ENCODE data around the gene TSPAN3. TPM values are rescaled to one million over a fixed set of nuclear protein-coding genes. Genes with fewer than 3 reads are reported as not detected.

Gene TSPAN3
- 359 TPM for total RNA-seq
- long read RNA-seq, full-length matches to known transcripts = 728 of 748 reads
- long read RNA-seq, partial matches to known transcripts = 10 of 748 reads
- long read RNA-seq, other reads (novel, unspliced or antisense) = 10 of 748 reads

GRCh38 chr15:77070495-77071304 lies at the start of gene TSPAN3:
Gene TSPAN3, minus strand, starts transcription at chr15:77071109. Its CDS starts 155 bp downstream, at chr15:77070954.
- DNase-seq (peak; percentile 97), ATAC-seq (peak; percentile 95)
- no peak for TF ChIP-seq CTCF (IDR thresholded peaks at IDR 0.05)
- intact Hi-C loops (cut with DNase I) = no loop called here
- H3K4me1 ChIP-seq = peaks cover 37% of the 10 kb centered on the region
- H3K9me3 ChIP-seq = no peaks in the 10 kb centered on the region
- H3K4me3 ChIP-seq = peak within 1 kb of the TSS; percentile 81
- no peaks in the 10 kb centered on the region for H3K27me3 ChIP-seq
- H3K36me3 ChIP-seq = no peaks in the 10 kb centered on the region
- H3K27ac ChIP-seq = peak within 1 kb of the TSS; percentile 92

- no peak overlapping the region for H3K4me3 ChIP-seq
- TF ChIP-seq CTCF (IDR thresholded peaks at IDR 0.05) = no peak
- intact Hi-C loops (cut with DNase I) = loop anchor here (5.0 kb wide), 1 partner anchor 422 kb away; no protein-coding TSS in a partner anchor
- no peaks in the 10 kb centered on the region for H3K36me3 ChIP-seq
- H3K27ac ChIP-seq = no peak overlapping the region
- peaks cover 10% of the 10 kb centered on the region for H3K4me1 ChIP-seq
- H3K27me3 ChIP-seq = no peaks in the 10 kb centered on the region
- DNase-seq = no peak
- H3K9me3 ChIP-seq = no peaks in the 10 kb centered on the region
- ATAC-seq = no peak
Measured at GRCh38 chr15:77120576-77120975, 49.7 kb upstream of the TSPAN3 start.

DNA sequence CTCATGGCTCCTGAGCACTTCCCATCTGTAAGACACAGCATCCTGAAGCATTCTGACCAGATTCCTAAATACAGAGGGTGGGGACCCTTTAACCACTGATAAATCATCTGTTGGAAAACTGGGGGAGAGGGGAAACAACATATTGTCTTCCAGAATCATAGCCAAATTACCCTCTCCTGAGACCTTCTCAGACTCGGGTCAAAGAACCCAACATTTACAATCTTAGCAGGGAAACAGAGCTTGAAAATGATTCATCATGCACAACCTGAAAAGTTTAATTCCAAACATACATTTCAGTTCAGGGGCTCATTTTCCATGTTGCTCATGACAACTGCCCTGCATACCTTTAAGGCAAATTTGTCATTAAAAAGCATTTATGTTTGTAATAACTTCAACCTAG lies 48.5 kb upstream of the TSPAN3 start:
- Histone ChIP-seq H3K4me3 (no peak overlapping the region), H3K36me3 (no peaks in the 10 kb centered on the region), H3K27me3 (no peaks in the 10 kb centered on the region), H3K9me3 (no peaks in the 10 kb centered on the region), H3K27ac (no peak overlapping the region), H3K4me1 (peaks cover 10% of the 10 kb centered on the region)
- intact Hi-C loops (cut with DNase I) = no loop called here
- DNase-seq = no peak
- ATAC-seq = no peak
- TF ChIP-seq CTCF (IDR thresholded peaks at IDR 0.05) = no peak

DNA sequence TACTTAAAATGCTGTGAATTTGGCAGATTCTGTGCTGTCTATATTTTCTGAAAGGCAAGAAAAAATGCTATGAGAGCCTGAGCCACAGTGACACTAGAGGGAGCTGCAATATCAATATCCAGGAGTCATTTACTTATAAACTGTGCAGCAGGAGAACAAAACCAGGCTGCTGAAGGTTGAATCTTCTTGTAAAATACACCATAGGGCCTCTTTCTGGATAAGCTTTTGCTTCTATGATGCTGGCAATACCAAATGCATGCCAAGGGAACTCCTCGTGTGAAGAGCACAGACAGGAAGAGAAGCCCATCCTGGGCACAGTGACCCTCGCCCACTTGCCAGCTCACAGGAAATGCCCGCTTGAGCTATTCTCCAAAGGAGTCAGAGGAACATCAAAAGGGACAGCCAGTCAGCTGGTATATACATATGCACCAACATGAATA lies 48.0 kb upstream of the TSPAN3 start:
- Histone ChIP-seq H3K36me3 (no peaks in the 10 kb centered on the region), H3K27me3 (no peaks in the 10 kb centered on the region), H3K9me3 (no peaks in the 10 kb centered on the region), H3K27ac (no peak overlapping the region), H3K4me3 (no peak overlapping the region), H3K4me1 (peaks cover 10% of the 10 kb centered on the region)
- ATAC-seq = peak; percentile 80
- intact Hi-C loops (cut with DNase I) = no loop called here
- no peak for DNase-seq
- peak; percentile 74 for TF ChIP-seq CTCF (IDR thresholded peaks at IDR 0.05)

GRCh38 chr15:77115179-77115578 lies 44.3 kb upstream of the TSPAN3 start:
- DNase-seq (no peak), ATAC-seq (no peak)
- no peaks in the 10 kb centered on the region for H3K27me3 ChIP-seq
- peaks cover 3% of the 10 kb centered on the region for H3K4me1 ChIP-seq
- H3K36me3 ChIP-seq = peaks cover 13% of the 10 kb centered on the region
- H3K27ac ChIP-seq = no peak overlapping the region
- no peaks in the 10 kb centered on the region for H3K9me3 ChIP-seq
- no peak overlapping the region for H3K4me3 ChIP-seq
- intact Hi-C loops (cut with DNase I) = no loop called here
- TF ChIP-seq CTCF (IDR thresholded peaks at IDR 0.05) = no peak

Measured in upper lobe of right lung (tissue), 1 donor.